ENCODE results near the gene ZNHIT6.

ZNHIT6 gene

GRCh38 chr1:85623061-85623471 lies 85.2 kb downstream of the ZNHIT6 start:
- peak; percentile 78 for DNase-seq (ENCODE audit: low spot score)
- no peak for FAIRE-seq

GRCh38 chr1:85621430-85621829 lies 86.8 kb downstream of the ZNHIT6 start:
- DNase-seq (ENCODE audit: low spot score) (no peak), FAIRE-seq (no peak)

- DNase-seq (ENCODE audit: low spot score) (no peak), FAIRE-seq (no peak)
Measured at GRCh38 chr1:85617633-85618100, 90.6 kb downstream of the ZNHIT6 start.

DNA sequence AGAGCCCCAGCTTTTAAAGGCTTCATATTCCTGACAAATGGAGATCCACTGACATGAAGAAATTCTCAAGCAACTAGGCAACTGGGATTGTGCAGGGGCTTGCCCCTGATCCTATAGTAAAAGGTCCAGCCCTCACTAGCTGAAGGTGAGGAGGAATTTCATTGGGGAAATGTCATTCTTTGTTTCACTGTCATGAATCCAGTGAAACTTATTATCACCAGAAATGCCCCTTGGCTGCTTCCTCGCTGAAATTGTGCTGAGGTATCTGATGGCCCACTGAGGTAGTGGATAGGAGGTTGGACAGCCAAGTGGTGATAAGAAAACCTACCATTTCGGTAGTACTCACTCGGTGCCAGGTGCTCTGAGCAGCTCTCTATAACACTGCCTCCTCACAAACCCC lies 91.5 kb downstream of the ZNHIT6 start:
- FAIRE-seq (no peak), DNase-seq (ENCODE audit: low spot score) (no peak)

DNA sequence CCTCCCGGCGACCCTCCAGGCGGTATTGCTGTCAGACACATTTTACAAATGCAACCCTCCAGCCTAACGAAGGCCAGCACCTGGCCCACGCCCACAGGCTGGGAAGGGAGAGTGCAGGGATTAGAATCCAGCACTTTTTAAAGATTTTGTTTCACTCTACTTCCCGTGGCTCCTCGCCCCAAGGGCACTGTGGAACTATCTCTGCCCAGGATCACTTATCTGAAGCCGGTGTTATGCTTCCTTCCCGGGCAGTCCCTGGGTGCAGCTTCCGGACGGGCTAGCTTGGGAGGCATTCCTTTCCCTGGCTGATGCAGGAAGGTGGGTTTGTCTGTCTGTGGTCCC lies 91.9 kb downstream of the ZNHIT6 start:
- no peak for FAIRE-seq

GRCh38 chr1:85615586-85616363 lies 92.5 kb downstream of the ZNHIT6 start:
- DNase-seq (ENCODE audit: low spot score), result no peak
- FAIRE-seq, result no peak

More for the DNA sequence above, 91.9 kb downstream of the ZNHIT6 start:
- DNase-seq (ENCODE audit: low spot score), result no peak

- DNase-seq (ENCODE audit: low spot score), result peak; percentile 57
- FAIRE-seq, result no peak
Measured at GRCh38 chr1:85612704-85613361, 95.4 kb downstream of the ZNHIT6 start.

DNA sequence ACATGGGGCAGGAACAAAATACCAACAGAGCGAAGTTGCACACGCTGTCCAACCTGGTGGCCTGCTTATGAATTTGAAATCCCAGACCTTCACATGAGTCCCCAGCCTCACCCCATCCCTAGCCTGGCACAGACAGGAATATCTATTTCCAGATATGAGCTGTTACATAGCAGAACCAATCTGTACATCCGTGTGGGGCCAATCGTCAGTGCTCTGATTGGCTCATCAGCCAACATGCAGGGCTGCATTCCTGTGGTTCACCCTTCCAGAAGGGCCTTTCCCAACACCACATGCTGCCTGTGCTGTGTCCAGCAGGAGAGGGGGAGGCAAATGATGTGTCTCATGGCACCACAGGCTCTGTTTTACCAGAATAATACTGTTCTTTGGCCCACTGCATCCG lies 96.4 kb downstream of the ZNHIT6 start:
- DNase-seq (ENCODE audit: low spot score), result peak; percentile 85
- peak; percentile 56 for FAIRE-seq

DNA sequence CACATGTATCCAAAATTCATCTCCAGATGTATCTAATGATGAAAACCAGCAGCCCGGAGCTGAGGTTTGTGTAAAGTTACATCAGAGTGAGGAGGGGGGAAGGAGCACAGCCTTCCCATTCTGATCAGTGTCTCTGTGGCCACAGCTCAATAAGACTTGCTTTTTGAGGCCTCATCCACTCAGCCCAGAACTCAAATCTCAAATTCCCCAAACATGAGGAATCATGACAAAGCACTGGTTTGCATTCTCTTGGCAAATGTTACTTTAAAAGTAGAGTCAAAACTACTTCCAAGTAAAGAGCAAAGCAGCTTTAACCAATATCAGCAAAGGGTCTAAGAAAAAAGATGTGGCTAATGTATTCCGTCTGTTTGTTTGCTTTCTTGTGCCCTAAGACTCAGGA lies 96.8 kb downstream of the ZNHIT6 start:
- DNase-seq (ENCODE audit: low spot score) (no peak), FAIRE-seq (no peak)

GRCh38 chr1:85609976-85610375 lies 98.3 kb downstream of the ZNHIT6 start:
- no peak for DNase-seq (ENCODE audit: low spot score)
- FAIRE-seq, result no peak

DNA sequence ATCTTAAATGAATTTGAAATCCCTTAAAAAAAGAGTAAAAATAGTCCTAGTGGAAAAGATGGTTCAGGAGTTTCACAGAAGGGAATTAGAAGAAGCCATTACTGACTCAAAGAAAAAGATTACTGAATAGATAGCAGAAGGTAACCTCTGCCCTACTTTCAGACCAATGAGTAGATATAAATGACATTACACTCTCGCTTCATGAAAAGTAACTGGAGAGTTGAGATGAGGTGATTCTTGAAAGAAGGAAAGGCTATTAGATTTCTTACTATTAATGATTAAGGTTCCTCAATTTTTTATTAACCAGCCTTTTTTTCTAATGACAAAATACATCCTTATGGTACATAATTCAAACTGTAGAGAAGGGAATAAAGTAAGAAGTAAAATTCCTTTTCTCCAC lies 99.4 kb downstream of the ZNHIT6 start:
- FAIRE-seq (no peak), DNase-seq (ENCODE audit: low spot score) (no peak)

- FAIRE-seq (peak; percentile 67), DNase-seq (ENCODE audit: low spot score) (no peak)
Measured at GRCh38 chr1:85607921-85608265, 100.3 kb downstream of the ZNHIT6 start.

DNA sequence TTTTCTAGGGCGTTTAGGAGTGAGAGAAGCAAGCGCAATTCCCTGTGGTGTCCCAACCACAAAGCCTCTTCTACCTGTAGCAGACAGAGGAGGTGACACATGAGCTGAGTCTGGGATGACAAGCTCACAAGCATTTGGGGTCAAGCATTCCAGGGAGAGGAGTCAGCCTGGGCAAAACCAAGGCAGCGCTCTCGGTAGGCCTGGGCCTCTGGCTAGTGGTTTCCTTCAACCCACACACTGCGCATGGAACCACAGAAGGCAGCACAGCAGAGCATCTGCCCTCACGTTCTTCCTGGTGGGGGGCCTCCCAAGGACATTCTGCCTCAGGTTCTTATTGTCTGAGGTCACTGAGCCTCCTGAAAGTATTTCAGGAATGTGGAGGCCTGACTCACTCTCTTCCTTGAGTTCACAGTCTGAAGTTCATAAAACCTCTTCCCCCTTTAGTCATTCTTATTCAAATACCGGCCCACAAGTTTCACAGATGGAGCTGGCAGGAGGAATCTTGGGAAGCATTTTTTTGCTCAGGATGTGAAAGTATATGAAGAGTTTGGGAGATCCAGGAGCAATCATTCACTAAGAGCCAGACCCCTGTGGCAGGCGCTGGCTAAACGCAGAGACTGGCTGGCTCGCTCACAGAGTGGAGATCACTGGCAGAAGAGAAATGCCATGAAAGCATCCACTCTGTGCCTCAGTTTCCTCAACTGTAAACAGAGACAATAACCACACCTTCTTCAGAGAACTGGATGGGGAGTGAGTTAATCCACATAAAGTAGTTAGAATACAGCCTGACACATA lies 100.9 kb downstream of the ZNHIT6 start:
- DNase-seq (ENCODE audit: low spot score), result peak; percentile 93
- peak; percentile 87 for FAIRE-seq

GRCh38 chr1:85606414-85606800 lies 101.8 kb downstream of the ZNHIT6 start:
- no peak for FAIRE-seq
- no peak for DNase-seq (ENCODE audit: low spot score)

GRCh38 chr1:85605484-85606413 lies 102.5 kb downstream of the ZNHIT6 start:
- FAIRE-seq (peak; percentile 62), DNase-seq (ENCODE audit: low spot score) (no peak)

GRCh38 chr1:85604298-85604997 lies 103.8 kb downstream of the ZNHIT6 start:
- FAIRE-seq, result no peak
- no peak for DNase-seq (ENCODE audit: low spot score)

DNA sequence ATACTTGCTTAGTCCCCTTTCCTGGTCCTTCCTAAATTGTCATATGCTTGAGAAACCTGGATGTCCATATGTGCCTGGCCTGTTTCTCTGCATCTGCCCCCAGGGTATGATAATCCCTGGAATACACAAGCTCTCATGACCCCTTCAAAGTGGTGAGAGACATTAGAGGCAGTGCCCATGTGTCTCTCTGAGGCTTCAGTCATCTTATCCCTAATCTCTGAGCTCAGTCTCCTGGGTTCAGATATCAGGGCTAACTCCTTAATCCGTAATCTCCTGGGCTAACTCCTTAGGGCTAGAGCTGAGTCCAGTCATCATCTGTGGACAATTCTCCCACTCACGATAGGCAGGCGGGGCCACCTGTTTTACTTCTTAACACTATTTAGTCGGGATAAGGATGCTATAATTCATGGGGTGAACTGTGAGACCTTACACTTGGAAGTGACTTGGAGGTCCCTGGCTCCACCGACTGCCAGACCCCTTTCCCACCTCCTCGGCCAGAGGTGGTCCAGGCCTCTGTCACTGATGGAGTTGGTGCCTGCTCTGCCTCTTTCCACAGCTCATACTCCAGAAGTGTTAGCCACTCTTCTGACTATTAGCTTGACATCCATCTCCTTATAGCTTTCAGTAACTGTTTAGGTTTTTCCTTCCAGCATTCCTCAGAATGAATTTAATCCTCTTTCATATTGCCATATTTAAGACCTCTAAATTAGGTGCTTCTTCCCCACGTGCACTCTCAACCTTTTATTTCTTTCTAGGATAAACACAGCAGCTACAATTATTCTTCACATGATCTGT lies 105.0 kb downstream of the ZNHIT6 start:
- FAIRE-seq (no peak), DNase-seq (ENCODE audit: low spot score) (no peak)

DNA sequence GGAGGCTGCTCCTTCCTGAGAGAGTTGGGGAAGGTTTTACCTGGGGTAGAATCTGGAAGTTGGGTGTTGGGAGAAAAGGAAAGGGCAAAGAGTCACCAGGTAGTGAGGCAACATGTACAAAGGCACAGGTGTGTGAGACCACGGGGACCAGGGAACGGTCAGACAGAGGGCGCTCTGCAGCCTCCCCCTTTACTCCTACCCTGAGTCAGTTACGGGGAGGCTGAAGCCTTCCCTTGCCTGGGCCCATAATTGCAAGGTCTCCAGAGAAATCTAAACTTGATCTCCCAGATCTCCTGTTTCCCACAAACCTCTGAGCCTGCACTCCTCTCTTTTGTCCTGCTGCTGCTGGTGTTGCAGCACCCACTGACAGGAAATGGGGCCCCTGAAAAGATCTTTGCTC lies 105.7 kb downstream of the ZNHIT6 start:
- DNase-seq (ENCODE audit: low spot score), result no peak
- FAIRE-seq, result no peak

DNA sequence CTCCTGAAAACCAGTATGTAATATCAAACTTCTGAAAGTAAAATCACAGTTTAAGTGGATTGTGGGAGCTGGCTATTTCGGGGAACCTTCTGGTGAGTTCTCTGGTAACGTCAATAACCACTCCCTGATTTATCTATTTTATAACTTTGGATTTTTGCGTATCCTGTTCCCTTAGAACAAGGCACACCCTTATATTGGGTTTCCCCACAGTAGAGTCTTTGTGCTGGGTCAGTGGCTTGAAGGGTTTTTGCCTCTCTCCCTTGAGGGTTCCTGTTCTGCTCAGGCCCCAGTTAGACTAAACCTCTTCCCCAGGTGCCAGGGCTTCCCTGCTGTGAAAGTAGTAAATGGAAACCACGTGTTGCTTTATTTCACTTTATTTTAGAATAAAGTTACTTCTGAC lies 106.3 kb downstream of the ZNHIT6 start:
- DNase-seq (ENCODE audit: low spot score) (no peak), FAIRE-seq (no peak)

DNA sequence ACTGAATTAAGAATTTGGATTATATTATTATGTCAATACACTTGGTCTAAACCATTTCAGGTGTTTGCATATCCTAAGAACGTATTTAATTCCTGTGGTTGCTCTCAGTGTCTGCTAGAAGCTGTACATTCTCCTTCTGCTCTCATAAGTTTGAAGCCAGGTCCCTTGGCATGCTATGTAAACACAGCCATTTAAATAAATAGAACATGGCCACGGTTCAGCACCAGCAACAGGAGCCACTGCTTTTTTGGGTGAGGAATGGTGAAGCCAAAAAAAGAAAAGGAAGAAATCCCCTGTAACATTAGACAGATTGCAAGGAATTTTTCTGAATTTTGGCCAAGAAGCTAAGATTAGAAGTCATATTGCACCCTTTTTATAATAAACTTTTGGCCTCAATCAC lies 108.6 kb downstream of the ZNHIT6 start:
- DNase-seq (ENCODE audit: low spot score), result no peak
- no peak for FAIRE-seq

All from urothelium cell line (cell line).